OCI-LY1 (cell line): ENCODE measurements around the gene CCL11.

Experiments
- CTCF ChIP-seq: fragments of 200-600 bp; sonication (generic), shearing (Covaris generic); IDR thresholded peaks from 2 replicates; pipeline ENCODE4 v1.5.1; 2017; ENCODE audit warnings: mild to moderate bottlenecking, antibody characterized with exemption, low read length, moderate library complexity, mixed read lengths
- EZH2 ChIP-seq: fragments of 200-600 bp; sonication (generic), shearing (Covaris generic); IDR thresholded peaks from 2 replicates; pipeline ENCODE4 v1.8.0; 2017; ENCODE audit warnings: borderline replicate concordance, mixed run types, mild to moderate bottlenecking, antibody characterized with exemption, low read length, moderate library complexity, mixed read lengths

- TF ChIP-seq CTCF = no peak
- TF ChIP-seq EZH2 = no peak
Observed at GRCh38 chr17:34307110-34307509, 21.6 kb downstream of the CCL11 start.
